Measurements from ENCODE around the gene OVOL2. TPM values are rescaled to one million over a fixed set of nuclear protein-coding genes. Genes with fewer than 3 reads are reported as not detected.

OVOL2 gene
- total RNA-seq, 1 experiment from 2014 or later = not detected

DNA sequence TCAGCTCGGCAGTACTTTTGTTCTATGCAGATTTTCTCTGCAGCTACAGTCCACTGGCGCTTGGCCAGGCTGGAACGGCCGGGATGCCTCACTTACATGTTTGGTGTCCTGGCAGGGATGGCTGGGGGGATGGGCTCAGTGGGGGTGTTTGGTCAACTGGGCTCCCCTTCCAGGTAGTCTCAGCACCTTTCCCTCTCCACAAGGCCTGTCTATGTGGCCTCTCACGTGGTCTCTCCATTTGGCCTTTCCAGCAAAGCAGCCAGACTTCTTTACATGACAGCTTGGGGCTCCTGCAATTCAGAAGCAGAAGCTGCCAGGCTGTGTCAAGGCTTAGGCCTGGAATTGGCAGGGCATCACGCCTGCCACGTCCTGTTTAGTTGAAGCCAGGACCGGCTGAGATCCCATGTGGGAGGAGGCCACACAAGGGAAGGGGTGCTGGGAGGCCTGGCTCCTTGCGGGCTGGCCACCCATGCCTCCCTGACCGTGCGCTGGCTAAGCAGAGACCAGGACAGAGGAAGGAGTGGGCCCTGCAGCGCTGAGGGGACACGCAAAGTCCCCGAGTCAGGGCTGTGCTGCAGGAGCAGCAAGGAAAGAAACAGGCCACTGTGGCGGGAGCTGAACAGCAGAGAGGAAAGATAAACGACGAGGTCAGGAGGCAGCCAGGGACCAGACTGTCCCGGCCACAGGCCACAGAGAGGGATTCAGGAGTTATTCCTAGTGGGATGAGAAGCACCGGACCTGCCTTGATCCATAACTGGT, 50.0 kb downstream of the OVOL2 start:
- intact Hi-C loops (cut with micrococcal nuclease; ENCODE audit: unreplicated experiment) = no loop called here
- POLR2A ChIA-PET (ENCODE audit: low non-redundant PET) = no interaction called here
- Histone ChIP-seq H3K9me3 (ENCODE audit: low read depth, low read length, poor library complexity, severe bottlenecking) (no peaks in the 10 kb centered on the region), H3K36me3 (ENCODE audit: insufficient read depth, low read length, poor library complexity, severe bottlenecking) (no peaks in the 10 kb centered on the region), H3K4me1 (ENCODE audit: insufficient read depth, low read length, poor library complexity, severe bottlenecking) (no peaks in the 10 kb centered on the region), H3K4me3 (ENCODE audit: low read depth, low read length, poor library complexity, severe bottlenecking) (no peak overlapping the region), H3K27me3 (replicated peaks; ENCODE audit: insufficient read depth, low read depth, low read length, poor library complexity) (no peaks in the 10 kb centered on the region), H3K27ac (ENCODE audit: low read depth, low read length, poor library complexity, severe bottlenecking) (no peak overlapping the region)
- no TSS peak for BruUV-seq (replicated peaks)
- no peak for TF ChIP-seq EZH2 (IDR thresholded peaks at IDR 0.05; ENCODE audit: borderline replicate concordance, low read depth, low read length, poor library complexity, severe bottlenecking)
- CTCF ChIA-PET = no interaction called here
- DNase-seq (ENCODE audit: low spot score) = no peak

DNA sequence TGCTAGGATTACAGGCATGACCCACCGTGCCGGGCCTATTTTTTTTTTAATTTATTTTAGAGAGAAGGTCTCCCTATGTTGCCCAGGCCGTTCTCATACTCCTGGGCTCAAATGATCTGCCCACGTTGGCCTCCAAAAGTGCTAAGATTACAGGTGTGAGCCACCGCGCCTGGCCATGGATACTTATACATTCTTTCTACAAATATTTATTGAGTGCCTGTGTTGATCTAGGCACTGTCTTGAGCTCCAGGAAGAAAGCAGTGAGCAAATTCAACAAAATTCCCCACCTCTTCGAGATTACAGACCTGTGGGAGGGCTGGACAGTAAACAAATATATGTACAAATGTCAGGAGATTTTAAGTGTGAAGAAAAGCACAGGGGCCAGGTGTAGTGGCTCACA, 51.0 kb downstream of the OVOL2 start:
- TF ChIP-seq, protein P1, sequence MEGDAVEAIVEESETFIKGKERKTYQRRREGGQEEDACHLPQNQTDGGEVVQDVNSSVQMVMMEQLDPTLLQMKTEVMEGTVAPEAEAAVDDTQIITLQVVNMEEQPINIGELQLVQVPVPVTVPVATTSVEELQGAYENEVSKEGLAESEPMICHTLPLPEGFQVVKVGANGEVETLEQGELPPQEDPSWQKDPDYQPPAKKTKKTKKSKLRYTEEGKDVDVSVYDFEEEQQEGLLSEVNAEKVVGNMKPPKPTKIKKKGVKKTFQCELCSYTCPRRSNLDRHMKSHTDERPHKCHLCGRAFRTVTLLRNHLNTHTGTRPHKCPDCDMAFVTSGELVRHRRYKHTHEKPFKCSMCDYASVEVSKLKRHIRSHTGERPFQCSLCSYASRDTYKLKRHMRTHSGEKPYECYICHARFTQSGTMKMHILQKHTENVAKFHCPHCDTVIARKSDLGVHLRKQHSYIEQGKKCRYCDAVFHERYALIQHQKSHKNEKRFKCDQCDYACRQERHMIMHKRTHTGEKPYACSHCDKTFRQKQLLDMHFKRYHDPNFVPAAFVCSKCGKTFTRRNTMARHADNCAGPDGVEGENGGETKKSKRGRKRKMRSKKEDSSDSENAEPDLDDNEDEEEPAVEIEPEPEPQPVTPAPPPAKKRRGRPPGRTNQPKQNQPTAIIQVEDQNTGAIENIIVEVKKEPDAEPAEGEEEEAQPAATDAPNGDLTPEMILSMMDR (conservative IDR thresholded peaks at IDR 0.05; ENCODE audit: low read depth, low read length) = no peak
- no peak for TF ChIP-seq EZH2 (IDR thresholded peaks at IDR 0.05; ENCODE audit: borderline replicate concordance, low read depth, low read length, poor library complexity, severe bottlenecking)
- no peak overlapping the region for H3K27ac ChIP-seq (ENCODE audit: low read depth, low read length, poor library complexity, severe bottlenecking)
- no peaks in the 10 kb centered on the region for H3K36me3 ChIP-seq (ENCODE audit: insufficient read depth, low read length, poor library complexity, severe bottlenecking)
- H3K4me1 ChIP-seq (ENCODE audit: insufficient read depth, low read length, poor library complexity, severe bottlenecking) = no peaks in the 10 kb centered on the region
- DNase-seq (ENCODE audit: low spot score) = no peak
- H3K4me3 ChIP-seq (ENCODE audit: low read depth, low read length, poor library complexity, severe bottlenecking) = no peak overlapping the region
- ChIA-PET POLR2A (ENCODE audit: low non-redundant PET) (no interaction called here), CTCF (no interaction called here)
- no peaks in the 10 kb centered on the region for H3K27me3 ChIP-seq (replicated peaks; ENCODE audit: insufficient read depth, low read depth, low read length, poor library complexity)
- no TSS peak for BruUV-seq (replicated peaks)
- H3K9me3 ChIP-seq (ENCODE audit: low read depth, low read length, poor library complexity, severe bottlenecking) = no peaks in the 10 kb centered on the region
- intact Hi-C loops (cut with micrococcal nuclease; ENCODE audit: unreplicated experiment) = no loop called here

DNA sequence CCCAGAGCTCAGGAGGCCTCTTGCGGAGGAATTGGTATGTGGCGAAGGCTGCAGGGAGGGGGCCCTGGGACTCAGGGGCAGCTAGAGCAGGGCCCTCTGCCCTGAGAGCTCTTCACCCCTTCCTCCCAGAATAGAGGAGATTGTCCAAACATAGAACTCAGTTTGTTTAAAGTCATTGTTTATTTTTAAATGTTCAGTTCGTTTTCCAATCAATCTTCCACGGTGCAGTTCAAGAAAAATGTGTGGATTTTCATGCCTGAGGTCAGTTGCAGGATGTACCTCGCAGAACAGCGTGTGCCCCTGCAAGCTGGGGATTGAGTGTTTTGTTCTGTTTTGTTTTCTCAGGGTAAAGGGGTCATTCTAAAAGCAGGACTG, 51.7 kb downstream of the OVOL2 start:
- BruUV-seq (replicated peaks) = no TSS peak
- no peaks in the 10 kb centered on the region for H3K9me3 ChIP-seq (ENCODE audit: low read depth, low read length, poor library complexity, severe bottlenecking)
- H3K27ac ChIP-seq (ENCODE audit: low read depth, low read length, poor library complexity, severe bottlenecking) = no peak overlapping the region
- TF ChIP-seq, protein P1 (conservative IDR thresholded peaks at IDR 0.05; ENCODE audit: low read depth, low read length) = no peak
- no peak for TF ChIP-seq EZH2 (IDR thresholded peaks at IDR 0.05; ENCODE audit: borderline replicate concordance, low read depth, low read length, poor library complexity, severe bottlenecking)
- no peak overlapping the region for H3K4me3 ChIP-seq (ENCODE audit: low read depth, low read length, poor library complexity, severe bottlenecking)
- no peaks in the 10 kb centered on the region for H3K36me3 ChIP-seq (ENCODE audit: insufficient read depth, low read length, poor library complexity, severe bottlenecking)
- CTCF ChIA-PET = no interaction called here
- H3K27me3 ChIP-seq (replicated peaks; ENCODE audit: insufficient read depth, low read depth, low read length, poor library complexity) = no peaks in the 10 kb centered on the region
- H3K4me1 ChIP-seq (ENCODE audit: insufficient read depth, low read length, poor library complexity, severe bottlenecking) = no peaks in the 10 kb centered on the region
- POLR2A ChIA-PET (ENCODE audit: low non-redundant PET) = no interaction called here
- DNase-seq (ENCODE audit: low spot score) = no peak
- intact Hi-C loops (cut with micrococcal nuclease; ENCODE audit: unreplicated experiment) = no loop called here
